Measurements from ENCODE around the gene WNK1.
"Not testable (repeated sequence)": the region's sequence is repeated elsewhere in the genome, so short reads cannot be mapped to it uniquely, and the experiment has no call there.

Gene WNK1

DNA sequence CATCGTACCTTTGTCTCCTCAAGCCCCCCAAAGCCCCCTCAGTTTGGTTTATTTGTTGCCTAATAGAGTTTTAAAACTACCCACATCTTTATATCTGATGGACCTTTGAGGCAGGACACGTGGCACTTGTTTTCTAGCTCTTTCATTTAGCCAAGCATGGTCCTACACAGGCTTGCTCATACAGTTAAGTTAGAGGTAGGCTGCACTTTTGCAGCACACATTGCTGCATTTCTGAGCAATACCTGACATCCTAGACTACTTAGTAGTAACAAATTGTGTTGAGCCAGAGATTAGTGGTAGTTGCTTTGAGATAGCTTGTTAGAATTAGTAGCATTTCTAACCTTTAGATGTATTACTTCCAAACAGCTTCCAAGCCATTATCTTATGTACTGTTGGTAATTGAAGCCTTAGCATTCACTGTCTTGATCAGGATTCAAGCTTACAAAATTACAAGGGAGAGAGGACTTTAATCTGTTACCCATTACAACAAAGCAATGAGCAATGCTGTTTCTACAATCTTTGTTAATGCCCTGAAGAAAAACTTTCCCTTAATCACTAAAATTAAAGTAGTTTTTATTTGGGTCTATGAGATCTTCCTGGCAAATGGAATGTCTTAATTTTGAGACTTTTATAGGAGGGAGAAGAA, 96.6 kb downstream of the WNK1 start:
- no peak overlapping the region for H3K27ac ChIP-seq
- no peak for TF ChIP-seq CTCF (conservative IDR thresholded peaks at IDR 0.05)

GRCh38 chr12:849733-850437, 97.5 kb downstream of the WNK1 start:
- not testable (repeated sequence) for H3K27ac ChIP-seq

- no peak for TF ChIP-seq CTCF (conservative IDR thresholded peaks at IDR 0.05)
- no peak overlapping the region for H3K27ac ChIP-seq
Observed at GRCh38 chr12:851343-851742, 99.0 kb downstream of the WNK1 start.

- H3K27ac ChIP-seq: no peak overlapping the region
- TF ChIP-seq CTCF (conservative IDR thresholded peaks at IDR 0.05): no peak
Observed at GRCh38 chr12:851913-852312, 99.5 kb downstream of the WNK1 start.

DNA sequence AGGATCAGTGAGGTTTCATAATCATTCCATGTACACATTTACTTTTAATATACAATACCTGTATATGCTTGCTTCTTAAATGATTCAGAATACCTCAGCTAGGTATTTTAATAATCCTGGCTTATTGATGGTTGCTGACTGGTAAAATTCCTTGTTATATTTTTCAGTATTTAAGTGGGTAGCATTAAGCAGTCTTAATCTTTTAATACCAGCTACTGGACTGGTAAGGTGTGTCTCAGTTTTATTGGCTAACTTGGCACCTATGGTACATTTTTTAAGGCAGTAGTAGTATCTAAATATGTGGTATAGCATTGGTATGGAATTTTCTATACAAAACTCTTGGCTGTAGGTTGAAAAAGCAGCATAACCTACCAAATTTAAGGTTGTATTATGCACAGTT, 100.5 kb downstream of the WNK1 start:
- no peak overlapping the region for H3K27ac ChIP-seq
- no peak for TF ChIP-seq CTCF (conservative IDR thresholded peaks at IDR 0.05)

- H3K27ac ChIP-seq: no peak overlapping the region
- TF ChIP-seq CTCF (conservative IDR thresholded peaks at IDR 0.05): no peak
Observed at GRCh38 chr12:857611-858010, 105.2 kb downstream of the WNK1 start.

- no peak for TF ChIP-seq CTCF (conservative IDR thresholded peaks at IDR 0.05)
- no peak overlapping the region for H3K27ac ChIP-seq
Observed at GRCh38 chr12:862303-862911, 110.0 kb downstream of the WNK1 start.

DNA sequence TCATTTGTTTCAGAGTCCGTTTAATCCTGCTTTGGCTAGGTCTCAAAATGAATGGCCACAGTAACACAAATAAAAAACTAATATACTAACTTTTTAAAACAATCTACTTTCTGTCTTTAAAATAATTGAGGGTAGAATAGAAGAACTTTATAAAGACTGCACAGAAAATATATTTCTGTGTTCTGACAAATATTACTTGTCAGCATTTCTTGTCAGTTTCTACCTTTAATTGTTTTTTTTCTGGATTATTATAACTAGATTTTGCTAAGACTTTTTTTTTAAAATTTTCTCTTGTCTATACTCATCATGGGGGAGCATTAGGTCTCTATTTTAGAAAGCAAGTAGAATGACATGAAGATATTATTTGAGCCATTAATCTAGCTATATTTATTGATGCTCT, 110.9 kb downstream of the WNK1 start:
- H3K27ac ChIP-seq: no peak overlapping the region
- TF ChIP-seq CTCF (conservative IDR thresholded peaks at IDR 0.05): no peak

Data from VCaP (cell line).